LNCAP (cell line): ENCODE results near the gene GALNT9.

Source experiments
- TF ChIP-seq, protein P1 (sequence below): fragments of 450-650 bp; IDR thresholded peaks from 2 replicates; pipeline ENCODE4 v1.5.1; 2017; ENCODE audit warnings: mild to moderate bottlenecking

GALNT9 gene

GRCh38 chr12:132270516-132270915 lies 58.9 kb downstream of the GALNT9 start:
- TF ChIP-seq, protein P1, sequence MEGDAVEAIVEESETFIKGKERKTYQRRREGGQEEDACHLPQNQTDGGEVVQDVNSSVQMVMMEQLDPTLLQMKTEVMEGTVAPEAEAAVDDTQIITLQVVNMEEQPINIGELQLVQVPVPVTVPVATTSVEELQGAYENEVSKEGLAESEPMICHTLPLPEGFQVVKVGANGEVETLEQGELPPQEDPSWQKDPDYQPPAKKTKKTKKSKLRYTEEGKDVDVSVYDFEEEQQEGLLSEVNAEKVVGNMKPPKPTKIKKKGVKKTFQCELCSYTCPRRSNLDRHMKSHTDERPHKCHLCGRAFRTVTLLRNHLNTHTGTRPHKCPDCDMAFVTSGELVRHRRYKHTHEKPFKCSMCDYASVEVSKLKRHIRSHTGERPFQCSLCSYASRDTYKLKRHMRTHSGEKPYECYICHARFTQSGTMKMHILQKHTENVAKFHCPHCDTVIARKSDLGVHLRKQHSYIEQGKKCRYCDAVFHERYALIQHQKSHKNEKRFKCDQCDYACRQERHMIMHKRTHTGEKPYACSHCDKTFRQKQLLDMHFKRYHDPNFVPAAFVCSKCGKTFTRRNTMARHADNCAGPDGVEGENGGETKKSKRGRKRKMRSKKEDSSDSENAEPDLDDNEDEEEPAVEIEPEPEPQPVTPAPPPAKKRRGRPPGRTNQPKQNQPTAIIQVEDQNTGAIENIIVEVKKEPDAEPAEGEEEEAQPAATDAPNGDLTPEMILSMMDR: no peak

DNA sequence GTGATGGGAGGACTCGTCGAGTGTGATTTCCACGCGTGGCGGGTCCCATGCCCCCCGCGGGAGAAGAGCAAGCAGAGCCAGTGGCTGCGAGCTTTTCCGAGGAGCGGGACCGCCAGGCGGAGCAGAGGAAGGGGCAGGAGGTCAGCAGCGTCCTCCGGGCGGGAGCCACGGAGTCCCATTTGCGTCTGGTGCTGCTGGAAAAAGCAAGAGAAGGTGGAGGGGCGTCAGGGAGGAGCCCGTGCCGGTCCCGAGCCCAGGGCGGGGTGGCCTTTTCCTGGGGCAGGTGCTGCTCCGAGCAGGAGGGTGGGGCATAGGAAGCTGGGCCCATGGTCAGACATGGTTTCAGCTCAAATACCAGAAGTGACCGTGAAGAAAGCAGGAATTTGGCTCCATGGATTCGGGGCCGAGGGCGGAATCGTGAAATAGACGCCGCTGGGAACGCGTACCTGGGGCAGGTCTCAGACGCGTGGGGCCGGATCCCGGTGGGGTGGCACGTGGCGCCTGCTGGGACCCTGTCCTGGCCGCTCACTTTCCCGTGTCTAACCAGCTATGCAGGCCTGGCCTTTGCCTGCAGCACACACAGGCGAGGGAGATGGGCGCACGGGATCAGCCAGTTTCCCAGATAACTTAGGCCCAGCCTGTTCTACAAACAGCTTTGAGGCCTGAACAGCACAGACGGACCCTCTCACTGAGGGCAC lies 60.0 kb downstream of the GALNT9 start:
- TF ChIP-seq, protein P1: no peak

DNA sequence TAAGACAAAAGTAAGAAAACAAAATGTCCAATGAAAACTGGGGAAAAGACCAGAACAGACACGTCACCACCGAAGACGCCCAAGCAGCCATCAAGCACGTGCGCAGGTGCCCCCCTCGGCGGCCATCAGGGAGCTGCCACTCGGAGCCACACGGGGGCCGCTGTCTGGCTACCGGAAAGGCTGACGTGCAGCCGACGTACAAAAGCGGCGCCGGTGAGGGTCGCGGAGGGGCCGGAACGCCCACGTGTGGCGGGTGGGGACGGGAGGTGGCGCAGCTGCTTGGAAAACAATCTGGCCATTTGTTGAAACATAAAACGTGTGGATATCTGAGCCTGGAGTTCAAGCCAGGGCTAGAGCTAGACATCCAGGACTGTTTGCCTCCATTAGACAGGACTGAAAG lies 60.7 kb downstream of the GALNT9 start:
- TF ChIP-seq, protein P1: no peak

- TF ChIP-seq, protein P1: no peak
Observed at GRCh38 chr12:132267873-132268272, 61.5 kb downstream of the GALNT9 start.

GRCh38 chr12:132266802-132267201 lies 62.6 kb downstream of the GALNT9 start:
- TF ChIP-seq, protein P1: no peak

GRCh38 chr12:132266370-132266769 lies 63.0 kb downstream of the GALNT9 start:
- TF ChIP-seq, protein P1: no peak

DNA sequence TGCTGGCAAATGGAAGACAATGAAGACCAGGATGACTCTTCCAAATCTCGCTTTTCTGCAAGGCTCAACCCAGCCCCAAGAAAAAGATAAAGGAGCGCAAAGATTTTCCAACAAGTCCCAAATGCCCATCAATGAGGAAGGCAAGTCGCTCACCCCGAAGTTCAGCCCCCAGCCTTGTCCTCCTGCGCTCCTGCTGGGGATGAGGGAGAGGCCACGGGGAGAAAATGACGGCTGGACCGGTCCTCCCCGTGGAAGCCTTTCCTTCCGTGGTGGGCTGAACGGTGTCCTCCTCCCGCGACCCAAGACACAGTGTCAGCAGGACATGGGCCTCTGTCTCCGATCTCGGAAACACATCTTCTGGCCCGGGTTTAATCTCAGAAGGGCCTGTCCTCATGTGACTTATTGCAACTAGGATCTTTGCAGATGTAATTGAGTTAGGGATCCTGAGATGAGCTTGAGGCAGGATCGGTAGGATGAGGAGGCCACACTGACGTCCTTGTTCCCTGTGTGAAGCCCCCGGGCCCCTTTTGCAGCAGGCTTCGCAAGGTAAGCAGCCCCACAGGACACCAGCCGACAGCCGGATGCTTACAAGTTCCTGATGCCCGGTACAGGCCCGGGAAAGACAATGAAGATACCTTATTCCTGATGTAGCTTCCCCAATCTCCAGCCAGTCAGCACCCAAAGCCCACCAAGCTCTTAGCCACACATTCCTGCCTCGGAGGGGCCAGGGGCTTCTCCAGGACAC lies 64.2 kb downstream of the GALNT9 start:
- TF ChIP-seq, protein P1: no peak
